HCT116 (cell line): ENCODE data around the gene LRCH3. TPM values are rescaled to one million over a fixed set of nuclear protein-coding genes. Genes with fewer than 3 reads are reported as not detected.

Source experiments
- ATAC-seq: fragments of 200-7000 bp; cut with Tn5 transposase; 2 replicates; pipeline ENCODE4 v1.9.1; 2020; ENCODE audit warnings: mild to moderate bottlenecking, moderate library complexity
- BruUV-seq: library from RNA; stranded (reverse); fragments of 400-500 nt; replicated peaks from 2 replicates; lab custom pipeline; 2021; lab: Mats Ljungman, UMichigan
- CTCF ChIA-PET: fragments of 300-600 bp; sonication (Branson Sonifier 250); formaldehyde crosslinking; loops from one replicate; lab custom pipeline; 2021; ENCODE audit warnings: antibody characterized with exemption; lab: Charles Lee
- POLR2A ChIA-PET: fragments of 300-600, 350-600 bp; sonication (Branson Sonifier 250); formaldehyde crosslinking; loops from one replicate; lab custom pipeline; 2021; ENCODE audit warnings: antibody characterized with exemption; lab: Charles Lee
- RAD21 ChIA-PET, 2 experiments: fragments of 300-600 bp; sonication (Branson Sonifier 250); formaldehyde crosslinking; loops; one replicate each; lab custom pipeline; 2023; ENCODE audit warnings: low total read pairs in 2 of 2; ENCODE audit not compliant: uncharacterized antibody in 2 of 2, unreplicated experiment in 2 of 2, low non-redundant PET in 1 of 2; lab: Charles Lee
- DNase-seq: peaks from one replicate; pipeline ENCODE4 v3.0.0-alpha.2; 2010; ENCODE audit warnings: low read depth, low spot score
- H2AFZ ChIP-seq: fragments of 200-600 bp; shearing (Covaris generic), sonication (generic); 2 replicates; pipeline ENCODE4 v1.6.1; 2017; ENCODE audit warnings: low read depth, mixed run types, mixed read lengths, antibody characterized with exemption, low read length; ENCODE audit not compliant: poor library complexity, severe bottlenecking
- H3K27ac ChIP-seq: 2 replicates; pipeline ENCODE4 v1.5.1; 2012; ENCODE audit warnings: low read depth, low read length
- H3K27me3 ChIP-seq: fragments of 200-600 bp; sonication (generic); 2 replicates; pipeline ENCODE4 v1.6.1; 2016; ENCODE audit warnings: mixed run types, low read length, mixed read lengths; ENCODE audit not compliant: insufficient read depth
- H3K36me3 ChIP-seq, 2 experiments: fragments of 200-500 bp in 1 of 2; fragments of 200-600 bp in 1 of 2; sonication (Bioruptor generic) in 1 of 2; sonication (generic) in 1 of 2; 2 replicates each; pipeline versions ENCODE4 v1.5.1 to v1.6.1; 2014 to 2016; ENCODE audit warnings: low read length in 2 of 2, inconsistent platforms in 1 of 2, mixed read lengths in 1 of 2, mixed run types in 1 of 2; ENCODE audit not compliant: insufficient read depth in 2 of 2, control insufficient read depth in 1 of 2
- H3K4me1 ChIP-seq, 2 experiments: fragments of 200-600 bp in 1 of 2; sonication (generic) in 1 of 2; 2 replicates each; pipeline versions ENCODE4 v1.5.1 to v1.6.1; 2012 to 2017; ENCODE audit warnings: low read length in 2 of 2, inconsistent platforms in 1 of 2, mild to moderate bottlenecking in 1 of 2, mixed read lengths in 1 of 2, mixed run types in 1 of 2, moderate library complexity in 1 of 2; ENCODE audit not compliant: insufficient read depth in 2 of 2, control insufficient read depth in 1 of 2
- H3K4me2 ChIP-seq: fragments of 200-600 bp; sonication (generic); 2 replicates; pipeline ENCODE4 v1.6.1; 2017; ENCODE audit warnings: mixed run types, low read length, mixed read lengths
- H3K4me3 ChIP-seq, 2 experiments: fragments of 200-600 bp in 1 of 2; sonication (generic) in 1 of 2; replicated peaks in 1 of 2; 2 replicates each; pipeline ENCODE4 v1.5.1; 2011 to 2016; ENCODE audit warnings: low read length in 2 of 2, control low read depth in 1 of 2, low read depth in 1 of 2, mild to moderate bottlenecking in 1 of 2, mixed read lengths in 1 of 2, mixed run types in 1 of 2
- H3K79me2 ChIP-seq: fragments of 200-600 bp; sonication (generic); 2 replicates; pipeline ENCODE4 v1.6.1; 2017; ENCODE audit warnings: mild to moderate bottlenecking, mixed run types, low read length, moderate library complexity, mixed read lengths; ENCODE audit not compliant: insufficient read depth
- H3K9ac ChIP-seq: fragments of 200-600 bp; sonication (generic); 2 replicates; pipeline ENCODE4 v1.6.1; 2016; ENCODE audit warnings: low read length, mixed read lengths
- H3K9me2 ChIP-seq: fragments of 200-600 bp; sonication (generic), shearing (Covaris generic); 2 replicates; pipeline ENCODE4 v1.6.1; 2017; ENCODE audit warnings: mixed run types, mild to moderate bottlenecking, moderate library complexity; ENCODE audit not compliant: insufficient read depth
- H3K9me3 ChIP-seq, 2 experiments: fragments of 200-500 bp in 1 of 2; fragments of 200-600 bp in 1 of 2; sonication (Bioruptor generic) in 1 of 2; sonication (generic) in 1 of 2; 2 replicates each; pipeline ENCODE4 v1.6.1; 2014 to 2017; ENCODE audit warnings: low read length in 2 of 2, mixed read lengths in 2 of 2, inconsistent platforms in 1 of 2, low read depth in 1 of 2, mild to moderate bottlenecking in 1 of 2, mixed run types in 1 of 2, moderate library complexity in 1 of 2; ENCODE audit not compliant: control insufficient read depth in 1 of 2, insufficient read depth in 1 of 2
- H4K20me1 ChIP-seq: fragments of 200-600 bp; sonication (generic), shearing (Covaris generic); 2 replicates; pipeline ENCODE4 v1.6.1; 2017; ENCODE audit warnings: mixed run types, mild to moderate bottlenecking, moderate library complexity; ENCODE audit not compliant: insufficient read depth
- CEBPB ChIP-seq: IDR thresholded peaks from 2 replicates; pipeline ENCODE4 v1.6.1; 2012; ENCODE audit warnings: low read depth
- ELF1 ChIP-seq: IDR thresholded peaks from 2 replicates; pipeline ENCODE4 v1.6.1; 2012; ENCODE audit warnings: low read depth, borderline replicate concordance
- EZH2 ChIP-seq: fragments of 200-600 bp; sonication (generic); IDR thresholded peaks from 2 replicates; pipeline ENCODE4 v1.6.1; 2017; ENCODE audit warnings: antibody characterized with exemption, mixed run types
- EZH2phosphoT487 ChIP-seq: fragments of 200-600 bp; IDR thresholded peaks from 2 replicates; pipeline ENCODE4 v1.6.1; 2018; ENCODE audit warnings: antibody characterized with exemption, borderline replicate concordance
- FOSL1 ChIP-seq: IDR thresholded peaks from 2 replicates; pipeline ENCODE4 v1.6.1; 2012; ENCODE audit warnings: low read depth
- JUND ChIP-seq: IDR thresholded peaks from 2 replicates; pipeline ENCODE4 v1.6.1; 2012
- POLR2A ChIP-seq: IDR thresholded peaks from 2 replicates; pipeline ENCODE4 v1.7.0; 2011; ENCODE audit warnings: borderline replicate concordance; ENCODE audit not compliant: insufficient read depth, insufficient read length; ENCODE audit errors: extremely low read depth
- POLR2AphosphoS5 ChIP-seq: IDR thresholded peaks from 2 replicates; pipeline ENCODE4 v1.6.1; 2011; ENCODE audit warnings: mild to moderate bottlenecking, low read depth, low read length, moderate library complexity
- RAD21 ChIP-seq: IDR thresholded peaks from 2 replicates; pipeline ENCODE4 v1.6.1; 2012; ENCODE audit warnings: low read depth, mild to moderate bottlenecking
- SIN3A ChIP-seq: IDR thresholded peaks from 2 replicates; pipeline ENCODE4 v1.6.1; 2012; ENCODE audit warnings: low read depth
- SRF ChIP-seq: IDR thresholded peaks from 2 replicates; pipeline ENCODE4 v1.6.1; 2012; ENCODE audit warnings: low read depth
- TCF7L2 ChIP-seq: IDR thresholded peaks from 2 replicates; pipeline ENCODE4 v1.7.0; 2011; ENCODE audit warnings: borderline replicate concordance, inconsistent platforms; ENCODE audit not compliant: insufficient read depth, insufficient read length; ENCODE audit errors: extremely low read depth
- ZFX ChIP-seq: fragments of 450-650 bp; IDR thresholded peaks from 2 replicates; pipeline ENCODE4 v1.6.1; 2017
- ZNF274 ChIP-seq: fragments of 200-500 bp; sonication (Bioruptor generic); IDR thresholded peaks from 2 replicates; pipeline ENCODE4 v1.6.1; 2014; ENCODE audit warnings: mild to moderate bottlenecking, low read depth, low read length, inconsistent platforms
- intact Hi-C: fragments of 100-400 bp; cut with micrococcal nuclease; formaldehyde crosslinking; loops from 2 replicates; pipeline ENCODE4 v1.10.0; 2022
- total RNA-seq: library from RNA; stranded (reverse); gene quantifications from one replicate; pipeline ENCODE4 v1.2.1, GENCODE V29; 2021; ENCODE audit not compliant: unreplicated experiment
- TF ChIP-seq, protein P1 (sequence below): IDR thresholded peaks from 2 replicates; pipeline ENCODE4 v1.6.1; 2012; ENCODE audit warnings: low read depth
- TF ChIP-seq, protein P2 (sequence below): IDR thresholded peaks from 2 replicates; pipeline ENCODE4 v1.6.1; 2011; ENCODE audit warnings: mild to moderate bottlenecking, low read length, moderate library complexity; ENCODE audit not compliant: insufficient replicate concordance; ENCODE audit errors: extremely low read depth
- TF ChIP-seq, protein P3 (sequence below): IDR thresholded peaks from 2 replicates; pipeline ENCODE4 v1.6.1; 2012
- TF ChIP-seq, protein P4 (sequence below): IDR thresholded peaks from 2 replicates; pipeline ENCODE4 v1.6.1; 2012
- TF ChIP-seq, protein P5 (sequence below), 3 experiments: fragments of 200-600 bp in 1 of 3; sonication (generic) in 1 of 3; IDR thresholded peaks in 2 of 3; conservative IDR thresholded peaks in 1 of 3; 2 replicates each; pipeline ENCODE4 v1.5.1; 2012 to 2017; ENCODE audit warnings: low read depth in 2 of 3, low read length in 2 of 3, antibody characterized with exemption in 1 of 3, borderline replicate concordance in 1 of 3, control low read depth in 1 of 3, mild to moderate bottlenecking in 1 of 3, mixed read lengths in 1 of 3, mixed run types in 1 of 3, moderate library complexity in 1 of 3; ENCODE audit not compliant: insufficient read depth in 1 of 3

Gene LRCH3
- total RNA-seq, 1 experiment from 2014 or later, result 38.1 TPM

DNA sequence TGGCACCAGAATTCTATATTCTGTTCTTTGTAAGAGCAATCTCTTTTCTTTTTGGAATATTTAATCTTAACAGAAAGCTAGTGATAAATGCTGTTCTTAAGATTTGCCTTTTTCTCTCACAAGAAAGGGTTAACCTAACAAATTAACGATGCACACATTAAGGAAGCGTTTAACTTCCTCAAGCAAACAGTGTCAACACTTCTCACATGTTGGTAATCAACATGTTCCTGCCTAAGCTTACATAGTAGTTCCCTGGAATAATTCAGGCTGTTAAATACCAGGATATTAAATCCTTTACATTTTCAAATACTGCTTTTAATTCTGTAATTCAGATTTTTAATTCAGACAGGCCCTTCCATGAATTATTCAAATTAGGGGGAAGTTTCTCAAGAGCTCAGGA lies 91.5 kb downstream of the LRCH3 start:
- H3K4me1 ChIP-seq, result no peaks in the 10 kb centered on the region
- H3K36me3 ChIP-seq, result peaks cover 4 to 9% of the 10 kb centered on the region in 2 experiments; a peak in 3 of 4 replicates
- POLR2A ChIA-PET, result no interaction called here
- no peak overlapping the region for H3K4me3 ChIP-seq
- H3K9me3 ChIP-seq, result no peaks in the 10 kb centered on the region
- H3K27me3 ChIP-seq, result no peaks in the 10 kb centered on the region
- CTCF ChIA-PET, result no interaction called here
- H2AFZ ChIP-seq, result no peak overlapping the region
- RAD21 ChIA-PET, result no interaction called here
- no peak overlapping the region for H3K27ac ChIP-seq
- no peaks in the 10 kb centered on the region for H3K79me2 ChIP-seq
- DNase-seq, result no peak
- H3K9ac ChIP-seq, result no peak overlapping the region
- H3K9me2 ChIP-seq, result no peaks in the 10 kb centered on the region
- no TSS peak for BruUV-seq
- TF ChIP-seq, protein P1, sequence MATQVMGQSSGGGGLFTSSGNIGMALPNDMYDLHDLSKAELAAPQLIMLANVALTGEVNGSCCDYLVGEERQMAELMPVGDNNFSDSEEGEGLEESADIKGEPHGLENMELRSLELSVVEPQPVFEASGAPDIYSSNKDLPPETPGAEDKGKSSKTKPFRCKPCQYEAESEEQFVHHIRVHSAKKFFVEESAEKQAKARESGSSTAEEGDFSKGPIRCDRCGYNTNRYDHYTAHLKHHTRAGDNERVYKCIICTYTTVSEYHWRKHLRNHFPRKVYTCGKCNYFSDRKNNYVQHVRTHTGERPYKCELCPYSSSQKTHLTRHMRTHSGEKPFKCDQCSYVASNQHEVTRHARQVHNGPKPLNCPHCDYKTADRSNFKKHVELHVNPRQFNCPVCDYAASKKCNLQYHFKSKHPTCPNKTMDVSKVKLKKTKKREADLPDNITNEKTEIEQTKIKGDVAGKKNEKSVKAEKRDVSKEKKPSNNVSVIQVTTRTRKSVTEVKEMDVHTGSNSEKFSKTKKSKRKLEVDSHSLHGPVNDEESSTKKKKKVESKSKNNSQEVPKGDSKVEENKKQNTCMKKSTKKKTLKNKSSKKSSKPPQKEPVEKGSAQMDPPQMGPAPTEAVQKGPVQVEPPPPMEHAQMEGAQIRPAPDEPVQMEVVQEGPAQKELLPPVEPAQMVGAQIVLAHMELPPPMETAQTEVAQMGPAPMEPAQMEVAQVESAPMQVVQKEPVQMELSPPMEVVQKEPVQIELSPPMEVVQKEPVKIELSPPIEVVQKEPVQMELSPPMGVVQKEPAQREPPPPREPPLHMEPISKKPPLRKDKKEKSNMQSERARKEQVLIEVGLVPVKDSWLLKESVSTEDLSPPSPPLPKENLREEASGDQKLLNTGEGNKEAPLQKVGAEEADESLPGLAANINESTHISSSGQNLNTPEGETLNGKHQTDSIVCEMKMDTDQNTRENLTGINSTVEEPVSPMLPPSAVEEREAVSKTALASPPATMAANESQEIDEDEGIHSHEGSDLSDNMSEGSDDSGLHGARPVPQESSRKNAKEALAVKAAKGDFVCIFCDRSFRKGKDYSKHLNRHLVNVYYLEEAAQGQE, result no peak
- no peak for TF ChIP-seq ZFX
- no peak for TF ChIP-seq ZNF274
- TF ChIP-seq POLR2A, result no peak
- TF ChIP-seq, protein P2, sequence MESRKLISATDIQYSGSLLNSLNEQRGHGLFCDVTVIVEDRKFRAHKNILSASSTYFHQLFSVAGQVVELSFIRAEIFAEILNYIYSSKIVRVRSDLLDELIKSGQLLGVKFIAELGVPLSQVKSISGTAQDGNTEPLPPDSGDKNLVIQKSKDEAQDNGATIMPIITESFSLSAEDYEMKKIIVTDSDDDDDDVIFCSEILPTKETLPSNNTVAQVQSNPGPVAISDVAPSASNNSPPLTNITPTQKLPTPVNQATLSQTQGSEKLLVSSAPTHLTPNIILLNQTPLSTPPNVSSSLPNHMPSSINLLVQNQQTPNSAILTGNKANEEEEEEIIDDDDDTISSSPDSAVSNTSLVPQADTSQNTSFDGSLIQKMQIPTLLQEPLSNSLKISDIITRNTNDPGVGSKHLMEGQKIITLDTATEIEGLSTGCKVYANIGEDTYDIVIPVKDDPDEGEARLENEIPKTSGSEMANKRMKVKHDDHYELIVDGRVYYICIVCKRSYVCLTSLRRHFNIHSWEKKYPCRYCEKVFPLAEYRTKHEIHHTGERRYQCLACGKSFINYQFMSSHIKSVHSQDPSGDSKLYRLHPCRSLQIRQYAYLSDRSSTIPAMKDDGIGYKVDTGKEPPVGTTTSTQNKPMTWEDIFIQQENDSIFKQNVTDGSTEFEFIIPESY, result no peak
- TF ChIP-seq TCF7L2, result no peak
- TF ChIP-seq SIN3A, result no peak
- no peak for TF ChIP-seq EZH2
- TF ChIP-seq ELF1, result no peak
- TF ChIP-seq RAD21, result no peak
- TF ChIP-seq, protein P3, sequence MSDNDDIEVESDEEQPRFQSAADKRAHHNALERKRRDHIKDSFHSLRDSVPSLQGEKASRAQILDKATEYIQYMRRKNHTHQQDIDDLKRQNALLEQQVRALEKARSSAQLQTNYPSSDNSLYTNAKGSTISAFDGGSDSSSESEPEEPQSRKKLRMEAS, result no peak
- TF ChIP-seq, protein P4, sequence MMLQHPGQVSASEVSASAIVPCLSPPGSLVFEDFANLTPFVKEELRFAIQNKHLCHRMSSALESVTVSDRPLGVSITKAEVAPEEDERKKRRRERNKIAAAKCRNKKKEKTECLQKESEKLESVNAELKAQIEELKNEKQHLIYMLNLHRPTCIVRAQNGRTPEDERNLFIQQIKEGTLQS, result no peak
- no peak for TF ChIP-seq POLR2AphosphoS5
- TF ChIP-seq, protein P5, sequence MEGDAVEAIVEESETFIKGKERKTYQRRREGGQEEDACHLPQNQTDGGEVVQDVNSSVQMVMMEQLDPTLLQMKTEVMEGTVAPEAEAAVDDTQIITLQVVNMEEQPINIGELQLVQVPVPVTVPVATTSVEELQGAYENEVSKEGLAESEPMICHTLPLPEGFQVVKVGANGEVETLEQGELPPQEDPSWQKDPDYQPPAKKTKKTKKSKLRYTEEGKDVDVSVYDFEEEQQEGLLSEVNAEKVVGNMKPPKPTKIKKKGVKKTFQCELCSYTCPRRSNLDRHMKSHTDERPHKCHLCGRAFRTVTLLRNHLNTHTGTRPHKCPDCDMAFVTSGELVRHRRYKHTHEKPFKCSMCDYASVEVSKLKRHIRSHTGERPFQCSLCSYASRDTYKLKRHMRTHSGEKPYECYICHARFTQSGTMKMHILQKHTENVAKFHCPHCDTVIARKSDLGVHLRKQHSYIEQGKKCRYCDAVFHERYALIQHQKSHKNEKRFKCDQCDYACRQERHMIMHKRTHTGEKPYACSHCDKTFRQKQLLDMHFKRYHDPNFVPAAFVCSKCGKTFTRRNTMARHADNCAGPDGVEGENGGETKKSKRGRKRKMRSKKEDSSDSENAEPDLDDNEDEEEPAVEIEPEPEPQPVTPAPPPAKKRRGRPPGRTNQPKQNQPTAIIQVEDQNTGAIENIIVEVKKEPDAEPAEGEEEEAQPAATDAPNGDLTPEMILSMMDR (IDR thresholded peaks at IDR 0.05 in 2 of 3, conservative IDR thresholded peaks at IDR 0.05 in 1 of 3; ENCODE audit: borderline replicate concordance in 1 of 3, insufficient read depth in 1 of 3, low read depth in 2 of 3, low read length in 2 of 3), result no peak
- TF ChIP-seq CEBPB, result no peak
- no peak for TF ChIP-seq JUND
- no peak for TF ChIP-seq FOSL1
- no peak for TF ChIP-seq SRF
- TF ChIP-seq EZH2phosphoT487, result no peak
- TF ChIP-seq, all 23 proteins: peak for 0
- H3K4me2 ChIP-seq, result no peak overlapping the region
- no peak for ATAC-seq
- intact Hi-C loops, result no loop called here
- no peaks in the 10 kb centered on the region for H4K20me1 ChIP-seq
